NCI-H1436 (cell line): ENCODE measurements around the gene EPN3.

Experiments used
- DNase-seq: peaks from one replicate; lab custom pipeline; 2025; lab: John Stamatoyannopoulos, UW

The EPN3 gene

GRCh38 chr17:50532452-50533024 lies at the start of gene EPN3:
EPN3 (plus strand) TSS chr17:50532735; CDS start chr17:50536557, 3,822 bp downstream.
- DNase-seq, result no peak

DNA sequence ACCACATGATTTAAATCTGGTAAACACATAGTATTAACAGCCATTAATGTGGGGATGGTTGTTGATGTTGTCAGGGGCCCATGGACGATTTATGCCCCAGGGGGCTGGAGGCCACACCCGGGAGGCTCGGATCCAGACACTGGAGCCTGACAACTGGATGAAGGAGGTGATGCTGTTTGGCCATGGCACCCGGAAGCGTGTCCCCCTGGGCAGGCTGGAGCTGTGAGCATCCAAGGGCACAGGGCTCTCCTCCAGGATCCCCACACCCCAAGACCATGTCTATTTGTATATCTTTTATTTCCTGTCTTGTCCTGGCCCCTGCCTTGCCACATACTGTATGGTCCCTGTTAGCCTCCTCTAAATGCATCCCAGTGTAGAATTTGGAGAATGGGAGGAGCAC lies 49.3 kb upstream of the EPN3 start:
- DNase-seq, result no peak

GRCh38 chr17:50484386-50485155 lies 48.0 kb upstream of the EPN3 start:
- no peak for DNase-seq

GRCh38 chr17:50487213-50488096 lies 45.1 kb upstream of the EPN3 start:
- DNase-seq, result no peak

GRCh38 chr17:50488880-50489279 lies 43.7 kb upstream of the EPN3 start:
- no peak for DNase-seq

GRCh38 chr17:50491505-50491904 lies 41.0 kb upstream of the EPN3 start:
- no peak for DNase-seq

GRCh38 chr17:50492214-50492613 lies 40.3 kb upstream of the EPN3 start:
- no peak for DNase-seq

DNA sequence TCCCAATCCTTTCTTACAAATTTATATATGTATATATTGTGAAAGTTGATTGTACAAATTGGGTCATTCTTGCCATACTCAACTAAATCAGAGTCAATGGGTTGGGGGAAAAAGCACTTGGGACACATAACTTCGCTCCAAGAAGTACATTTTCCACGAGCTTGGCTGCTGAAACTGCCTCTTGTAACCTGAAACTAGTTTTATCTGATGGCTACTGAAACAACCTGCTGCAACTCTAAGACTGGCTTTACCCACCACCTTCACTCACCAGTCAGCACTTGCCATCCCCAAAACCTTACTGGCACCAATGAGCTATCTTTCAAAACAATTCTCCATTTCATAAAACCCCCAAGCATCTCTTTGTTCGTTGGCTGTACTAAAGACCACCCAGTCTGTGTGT lies 38.8 kb upstream of the EPN3 start:
- no peak for DNase-seq

DNA sequence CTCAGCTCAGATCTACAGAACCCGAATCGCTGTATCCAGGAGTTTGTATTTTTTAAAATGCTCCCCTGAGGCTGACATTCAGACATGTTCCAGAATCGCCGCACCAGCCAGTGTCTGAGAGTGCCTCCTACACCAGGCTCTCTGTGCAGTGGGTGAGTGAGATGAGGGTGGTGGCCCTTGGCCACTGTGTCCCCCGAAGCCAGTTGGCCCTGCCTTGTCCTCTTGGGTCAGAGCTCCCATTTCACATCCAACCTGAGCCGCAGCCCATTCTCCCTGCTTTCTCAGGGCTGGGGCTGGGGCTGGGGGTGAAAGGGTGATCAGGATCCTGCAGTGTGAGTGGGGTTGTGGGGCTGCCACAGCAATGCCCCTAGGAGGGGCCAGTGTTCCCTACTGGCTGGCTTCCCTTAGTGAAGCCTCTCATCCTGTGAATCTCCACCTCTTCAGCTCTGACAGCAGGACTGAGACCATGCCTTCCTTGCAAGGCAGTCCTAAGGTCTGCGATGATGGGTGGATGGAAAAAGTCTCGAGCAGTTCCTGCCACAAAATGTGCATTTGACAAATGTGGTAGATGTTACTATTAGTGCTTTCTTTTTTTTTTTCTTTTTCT lies 37.2 kb upstream of the EPN3 start:
- no peak for DNase-seq

DNA sequence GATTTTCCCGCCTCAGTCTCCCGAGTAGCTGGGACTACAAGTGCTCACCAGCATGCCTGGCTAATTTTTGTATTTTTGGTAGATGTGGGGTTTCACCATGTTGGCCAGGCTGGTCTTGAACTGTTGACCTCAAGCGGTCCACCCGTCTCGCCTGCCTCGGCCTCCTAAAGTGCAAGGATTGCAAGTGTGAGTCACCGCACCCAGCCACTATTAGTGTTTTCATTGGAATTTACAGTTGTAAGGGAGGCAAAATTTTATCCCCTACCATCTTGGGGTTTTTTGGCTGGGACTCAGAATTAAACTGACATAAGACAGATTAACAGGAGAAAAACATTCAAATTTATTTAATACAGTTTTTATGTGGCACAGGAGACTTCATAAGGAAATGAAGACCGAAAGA lies 36.6 kb upstream of the EPN3 start:
- DNase-seq, result no peak

DNA sequence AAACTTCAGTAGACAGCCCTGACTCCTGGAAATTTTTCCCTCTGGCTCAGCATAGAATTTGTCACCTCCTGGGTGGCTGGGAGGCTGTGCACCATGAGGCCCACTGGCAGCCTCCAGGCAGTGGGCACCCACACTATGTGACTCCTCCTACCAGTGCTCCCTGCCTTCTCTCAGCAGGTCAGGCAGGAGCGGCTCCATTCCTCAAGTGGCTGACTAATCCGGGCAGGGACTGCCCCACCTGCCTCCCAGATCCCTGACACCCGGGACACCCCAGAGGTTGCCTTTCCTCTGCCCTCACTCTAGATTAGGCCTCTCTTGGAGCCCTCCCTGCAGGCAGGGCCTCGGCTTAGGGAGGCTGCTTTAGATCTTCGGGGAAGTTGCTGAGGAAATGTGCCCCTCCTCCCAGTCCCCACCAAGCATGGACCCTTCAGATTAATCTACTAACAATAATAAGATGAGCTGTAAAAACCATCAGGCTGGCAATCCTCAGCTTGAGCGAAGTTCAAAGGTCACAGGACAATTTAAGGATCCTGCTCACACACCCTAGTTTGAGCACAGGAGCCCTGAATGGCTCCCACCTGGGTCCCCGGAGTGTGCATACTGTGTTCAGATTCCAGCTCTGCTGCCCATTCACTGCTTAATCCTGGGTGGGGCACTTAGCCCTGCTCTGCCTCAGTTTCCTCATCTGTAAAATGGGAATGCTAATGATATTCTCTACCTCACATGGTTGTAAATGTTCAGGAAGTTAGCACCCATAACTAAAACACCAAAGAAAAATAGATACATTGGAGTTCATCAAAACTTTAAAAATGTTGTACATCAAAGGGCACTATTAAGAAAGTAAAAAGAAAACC lies 34.3 kb upstream of the EPN3 start:
- DNase-seq, result no peak

DNA sequence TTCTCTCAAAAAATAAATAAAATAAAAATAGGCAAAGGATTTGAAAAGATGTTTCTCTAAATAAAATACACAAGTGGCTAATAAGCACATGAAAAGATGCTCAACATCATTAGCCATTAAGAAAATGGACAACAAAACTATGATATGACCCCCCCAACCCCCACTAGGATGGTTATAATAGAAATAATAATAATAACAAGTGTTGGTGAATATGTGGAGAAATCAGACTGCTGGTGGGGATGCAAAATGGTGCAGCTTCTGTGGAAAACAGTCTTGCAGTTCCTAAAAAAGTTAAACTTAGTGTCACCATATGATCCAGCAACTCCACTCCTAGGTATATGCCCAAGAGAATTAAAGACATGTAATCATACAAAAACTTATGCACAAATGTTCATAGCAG lies 33.3 kb upstream of the EPN3 start:
- DNase-seq, result no peak

DNA sequence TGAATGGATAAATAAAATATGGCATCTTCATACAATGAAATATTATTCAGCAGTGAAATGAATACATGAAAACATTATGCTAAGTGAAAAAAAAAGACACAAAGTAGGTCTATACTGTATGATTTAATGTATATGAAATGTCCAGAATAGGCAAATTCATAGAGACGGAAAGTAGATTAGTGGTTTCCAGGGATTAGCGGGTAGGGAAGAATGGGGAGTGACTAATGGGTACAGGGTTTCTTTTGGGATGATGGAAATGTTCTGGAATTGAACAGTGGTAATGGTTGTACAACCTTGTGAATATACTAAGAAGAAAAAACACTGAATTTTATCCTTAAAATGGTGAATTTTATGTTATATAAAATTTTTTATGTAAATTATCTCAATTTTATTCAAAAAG lies 32.8 kb upstream of the EPN3 start:
- DNase-seq, result no peak

DNA sequence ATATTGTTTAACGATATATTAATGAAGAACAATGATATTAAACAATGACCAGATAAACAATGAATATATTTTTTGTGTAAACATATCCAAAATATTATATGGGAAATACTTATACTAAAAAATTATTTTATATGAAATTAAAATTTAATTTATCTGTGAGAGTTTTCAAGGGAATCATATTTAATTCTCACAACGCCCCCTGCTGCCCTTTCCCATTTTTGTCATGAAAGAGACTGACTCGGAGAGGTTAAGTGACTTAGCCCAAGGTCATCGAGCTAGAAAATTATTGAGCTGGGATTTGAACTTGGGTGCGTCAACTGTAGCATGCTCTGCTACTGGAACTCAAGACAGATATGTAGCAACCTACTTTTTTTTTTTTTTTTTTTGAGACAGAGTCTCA lies 31.5 kb upstream of the EPN3 start:
- DNase-seq, result no peak

DNA sequence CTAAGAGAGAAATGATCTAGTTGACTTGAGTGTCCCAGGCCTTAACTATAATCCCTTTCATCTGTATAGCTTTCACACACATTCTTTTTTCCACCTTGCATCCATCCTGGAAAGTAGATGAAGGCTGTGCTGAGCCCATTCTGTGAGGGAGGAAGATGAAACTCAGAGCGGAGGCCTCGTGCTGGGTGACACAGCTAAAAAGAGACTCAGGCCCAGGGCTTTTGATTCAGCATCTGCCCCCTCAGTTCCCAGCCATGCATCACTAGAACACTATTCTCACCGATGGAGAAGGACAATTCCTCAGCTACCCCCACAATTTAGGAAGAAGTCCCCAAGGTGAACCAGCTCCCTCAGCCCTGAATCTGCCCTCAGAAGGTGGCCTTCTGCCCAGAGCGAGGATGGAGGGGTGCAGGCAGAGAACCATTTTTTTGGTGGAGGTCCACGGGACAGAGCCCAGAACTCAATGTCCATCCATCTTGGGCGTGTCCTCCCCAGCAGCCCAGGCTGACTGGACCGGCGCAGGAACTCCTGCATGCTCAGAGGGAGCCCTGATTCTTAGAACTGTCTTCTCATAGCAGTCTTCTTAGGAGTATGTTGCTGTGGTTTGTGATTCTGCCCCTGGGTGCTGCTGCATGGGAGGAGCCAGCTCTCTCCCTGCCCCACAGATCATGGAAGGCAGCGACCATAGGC lies 30.1 kb upstream of the EPN3 start:
- no peak for DNase-seq

DNA sequence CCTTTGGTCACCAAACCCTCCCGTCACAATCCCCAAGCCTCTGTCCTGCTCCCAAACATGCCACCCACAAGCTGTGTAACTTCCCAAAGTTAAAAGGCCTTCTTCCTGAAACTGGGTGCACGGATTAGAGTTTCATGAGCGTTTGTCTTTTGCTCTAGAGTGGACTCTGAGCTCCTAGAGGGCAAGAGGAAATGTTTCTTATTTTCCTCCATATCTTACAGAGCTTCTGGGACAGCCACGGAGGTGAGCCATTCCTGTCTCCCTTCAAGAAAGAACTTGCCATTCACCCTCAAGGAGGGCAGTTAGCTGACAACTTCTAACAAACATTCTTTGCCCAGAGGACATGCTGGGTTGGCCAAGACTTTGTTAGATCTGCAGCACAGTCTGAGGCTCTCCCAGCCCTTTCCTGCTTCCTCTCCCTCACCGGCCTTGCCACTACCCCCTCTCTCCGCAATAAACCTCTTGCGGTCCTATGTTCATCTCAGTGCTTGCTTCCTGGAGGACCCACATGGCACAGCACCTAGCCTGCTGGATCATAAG lies 26.9 kb upstream of the EPN3 start:
- DNase-seq, result no peak

DNA sequence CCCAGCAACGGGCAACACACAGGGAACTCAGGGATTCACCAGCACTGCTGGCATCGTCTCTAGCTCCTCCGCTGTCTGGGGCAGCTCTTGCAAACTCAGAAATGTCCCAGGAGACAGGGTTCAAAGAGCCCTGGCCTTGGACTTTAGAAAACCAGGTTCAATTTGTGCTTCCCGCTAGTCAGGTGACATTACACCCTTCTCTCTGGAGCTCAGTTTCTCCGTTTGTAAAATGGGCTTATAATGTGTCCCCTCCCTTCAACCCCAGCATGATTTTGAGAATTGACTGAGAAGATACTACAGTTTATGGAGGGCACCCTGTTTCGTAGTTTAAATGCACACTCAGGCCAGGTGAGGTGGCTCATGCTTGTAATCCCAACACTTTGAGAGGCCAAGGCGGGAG lies 26.2 kb upstream of the EPN3 start:
- DNase-seq, result no peak

DNA sequence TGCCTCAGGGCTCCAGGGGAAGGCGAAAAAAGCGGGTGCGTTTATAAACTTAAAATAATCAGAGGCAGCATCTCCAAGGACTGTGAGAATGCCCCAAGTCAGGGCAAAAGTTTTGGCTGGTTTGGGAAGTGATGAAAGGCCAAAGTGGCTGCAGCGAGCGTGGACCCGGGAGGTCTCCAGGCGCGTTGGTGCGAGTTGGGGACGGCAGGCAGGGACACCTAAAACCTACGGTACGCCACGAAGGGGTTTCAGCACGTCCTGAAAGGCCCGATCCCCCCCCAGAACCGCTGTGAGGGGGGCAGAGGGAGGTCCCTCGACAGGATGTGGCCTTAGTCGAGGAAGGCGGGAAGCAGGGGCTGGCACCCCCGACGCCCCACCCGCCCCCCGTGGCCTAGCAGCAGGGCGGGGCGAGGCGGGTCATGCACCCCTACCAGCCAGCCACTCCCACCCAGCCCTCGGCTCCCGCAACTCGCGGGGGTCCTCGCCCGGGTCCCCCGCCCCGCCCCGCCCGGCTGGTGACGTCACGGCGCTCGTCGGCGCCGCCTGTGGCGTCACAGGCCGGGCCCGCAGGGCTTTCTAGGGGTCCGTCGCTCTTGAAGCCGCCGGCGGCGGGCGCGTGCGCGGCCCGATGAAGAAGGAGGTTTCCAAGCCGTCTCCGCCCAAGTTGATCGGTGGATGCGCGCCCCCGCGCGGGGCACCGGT lies 24.5 kb upstream of the EPN3 start, which contains the start of gene MYCBPAP:
Gene MYCBPAP (plus strand): TSS at position 569 of the 702 bp plus-strand sequence. CDS start 236 bp downstream, outside the sequence.
- no peak for DNase-seq

DNA sequence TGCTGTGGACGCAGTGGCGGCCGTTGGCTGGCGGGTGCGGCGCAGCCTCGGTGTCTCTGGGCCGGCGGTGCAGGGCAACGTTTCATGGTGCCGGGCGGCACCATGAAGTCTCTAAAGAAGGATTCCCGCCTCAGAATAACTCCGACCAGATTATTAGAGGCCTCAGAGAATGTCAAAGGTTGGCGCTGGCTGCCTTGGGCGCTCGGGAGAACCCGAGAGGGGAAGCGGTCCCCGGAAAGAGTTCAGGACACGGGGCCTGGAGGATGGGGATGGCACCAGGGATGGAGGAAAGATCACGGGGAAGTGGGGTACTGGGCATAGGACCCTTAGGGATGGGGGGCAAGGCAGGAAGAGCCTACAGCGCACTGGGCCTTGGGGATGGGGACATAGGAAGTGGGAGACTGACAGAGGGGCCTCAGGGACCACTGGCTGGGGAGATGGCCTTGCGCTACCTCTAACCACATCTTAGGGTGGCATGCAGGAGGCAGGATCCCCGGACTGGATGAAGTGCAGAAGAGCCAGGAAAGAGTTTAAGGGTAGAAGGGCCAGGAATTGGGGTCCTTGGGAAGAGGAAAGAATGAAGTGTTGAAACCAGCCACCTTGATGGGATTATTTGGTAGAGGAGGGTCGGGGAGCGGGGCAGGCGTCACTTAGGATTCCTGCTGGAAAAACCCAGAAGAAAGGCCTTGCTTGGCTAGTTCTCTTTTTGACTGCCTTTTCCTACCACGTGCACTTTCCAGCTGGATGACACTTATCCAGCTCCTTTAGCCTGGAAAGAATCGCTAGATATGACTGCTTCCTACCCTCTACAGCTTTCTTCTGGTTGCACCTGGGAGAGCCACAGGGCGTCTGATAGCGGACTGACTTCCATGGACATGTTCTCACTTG lies 23.7 kb upstream of the EPN3 start:
- DNase-seq, result no peak
